OCI-M1 (cell line): ENCODE results near the gene UBE3D.
A peak's percentile ranks its signal among the peaks of the same experiment; 100 is the strongest.
"Not testable (repeated sequence)": the region's sequence is repeated elsewhere in the genome, so short reads cannot be mapped to it uniquely, and the experiment has no call there.

Experiments
- DNase-seq: peaks from one replicate; lab custom pipeline; 2025; lab: John Stamatoyannopoulos, UW

The UBE3D gene

GRCh38 chr6:83055366-83055964, 10.2 kb downstream of the UBE3D start:
- peak; percentile 75 for DNase-seq

GRCh38 chr6:83053678-83054077, 12.0 kb downstream of the UBE3D start:
- DNase-seq = no peak

GRCh38 chr6:83051377-83052172, 14.1 kb downstream of the UBE3D start:
- DNase-seq = no peak

- no peak for DNase-seq
These were observed 18.4 kb downstream of the UBE3D start for GRCh38 chr6:83047065-83047754.

- DNase-seq = no peak
These were observed 21.4 kb downstream of the UBE3D start for GRCh38 chr6:83044091-83044768.

- DNase-seq = no peak
These were observed 23.1 kb downstream of the UBE3D start for GRCh38 chr6:83042467-83043053.

GRCh38 chr6:83038246-83038645, 27.4 kb downstream of the UBE3D start:
- no peak for DNase-seq

- no peak for DNase-seq
These were observed 34.0 kb downstream of the UBE3D start for GRCh38 chr6:83031689-83032088.

GRCh38 chr6:83019741-83020140, 45.9 kb downstream of the UBE3D start:
- no peak for DNase-seq

- not testable (repeated sequence) for DNase-seq
These were observed 54.5 kb downstream of the UBE3D start for GRCh38 chr6:83011131-83011530.

- DNase-seq = no peak
These were observed 57.0 kb downstream of the UBE3D start for GRCh38 chr6:83008626-83009025.

- DNase-seq = peak; percentile 86
These were observed 59.3 kb downstream of the UBE3D start for GRCh38 chr6:83006270-83006905.

GRCh38 chr6:82996156-82996555, 69.5 kb downstream of the UBE3D start:
- no peak for DNase-seq

- DNase-seq = no peak
These were observed 70.6 kb downstream of the UBE3D start for GRCh38 chr6:82995066-82995465.

- DNase-seq = peak; percentile 37
These were observed 75.8 kb downstream of the UBE3D start for GRCh38 chr6:82989736-82990290.

GRCh38 chr6:82988930-82989351, 76.7 kb downstream of the UBE3D start:
- DNase-seq = peak; percentile 84

- DNase-seq = no peak
These were observed 77.7 kb downstream of the UBE3D start for GRCh38 chr6:82987951-82988350.

GRCh38 chr6:82987416-82987815, 78.2 kb downstream of the UBE3D start:
- no peak for DNase-seq

GRCh38 chr6:82984720-82985119, 80.9 kb downstream of the UBE3D start:
- DNase-seq = peak; percentile 86

GRCh38 chr6:82980086-82980485, 85.6 kb downstream of the UBE3D start:
- peak; percentile 39 for DNase-seq

- DNase-seq = peak; percentile 54
These were observed 86.0 kb downstream of the UBE3D start for GRCh38 chr6:82979657-82980056.
